ENCODE data around the gene C5orf15.

- TF ChIP-seq CTCF (IDR thresholded peaks at IDR 0.05) (no peak), POLR2A (IDR thresholded peaks at IDR 0.05) (no peak)
Measured at GRCh38 chr5:133947431-133947841, 21.0 kb downstream of the C5orf15 start.
